Esophagus squamous epithelium (tissue), 4 donors: ENCODE results near the gene DEPDC5.

Experiments
- CTCF ChIP-seq, 6 experiments: fragments of 450-650 bp in 4 of 6; fragments of 200-600 bp in 2 of 6; sonication (generic) in 2 of 6; IDR thresholded peaks; one replicate each; pipeline ENCODE4 v1.5.1; 2016 to 2019; ENCODE audit warnings: antibody characterized with exemption in 6 of 6, mild to moderate bottlenecking in 4 of 6, moderate library complexity in 4 of 6
- POLR2A ChIP-seq, 4 donors: fragments of 450-650 bp; IDR thresholded peaks; one replicate each; pipeline ENCODE4 v1.6.1; 2017; ENCODE audit warnings: antibody characterized with exemption in 4 of 4, mild to moderate bottlenecking in 4 of 4, moderate library complexity in 3 of 4

GRCh38 chr22:31942091-31942490 lies 188.3 kb downstream of the DEPDC5 start:
- TF ChIP-seq CTCF (IDR thresholded peaks at IDR 0.05) (no peak), POLR2A (IDR thresholded peaks at IDR 0.05) (no peak)
